A549 (cell line): Measurements from ENCODE around the gene SIDT2. TPM values are rescaled to one million over a fixed set of nuclear protein-coding genes. Genes with fewer than 3 reads are reported as not detected.

Source experiments
- ATAC-seq, 2 experiments: fragments of 200-7000 bp in 1 of 2; fragments of >200 bp in 1 of 2; cut with Nextera tagmentation in 1 of 2; cut with Tn5 transposase in 1 of 2; 3 replicates each; pipeline versions ENCODE4 v1.8.0 to v1.9.1; 2018 to 2020; ENCODE audit warnings: mild to moderate bottlenecking in 1 of 2, moderate library complexity in 1 of 2
- CTCF ChIA-PET: fragments of 300-600 bp; sonication (Branson Sonifier 250); formaldehyde crosslinking; extraction: SDS; loops from one replicate; lab custom pipeline; 2021; ENCODE audit warnings: antibody characterized with exemption, inconsistent platforms; lab: Yijun Ruan, JAX
- POLR2A ChIA-PET: fragments of 350-600 bp; formaldehyde crosslinking; extraction: SDS; loops from one replicate; lab custom pipeline; 2021; ENCODE audit warnings: antibody characterized with exemption, inconsistent platforms; lab: Yijun Ruan, JAX
- DNase-seq, 2 experiments: peaks; one replicate each; pipeline versions ENCODE4 v3.0.0 to v3.0.0-alpha.2; 2011 to 2016; ENCODE audit warnings: low read depth in 1 of 2, low spot score in 1 of 2
- FAIRE-seq: peaks from 2 replicates; lab custom pipeline; 2011; peaks lifted over from hg19 to GRCh38; lab: Jason Lieb, UNC
- H3K27ac ChIP-seq, 2 experiments: fragments of >200 bp; sonication (Bioruptor Twin); formaldehyde crosslinking; 3 replicates each; pipeline ENCODE4 v1.5.1; 2016 to 2017
- H3K4me1 ChIP-seq: fragments of >200 bp; sonication (Bioruptor Twin); formaldehyde crosslinking; 3 replicates; pipeline ENCODE4 v1.6.1; 2016
- H3K4me2 ChIP-seq: fragments of >200 bp; sonication (Bioruptor Twin); formaldehyde crosslinking; 3 replicates; pipeline ENCODE4 v1.6.1; 2016
- H3K4me3 ChIP-seq: fragments of >200 bp; sonication (Bioruptor Twin); formaldehyde crosslinking; 3 replicates; pipeline ENCODE4 v1.5.1; 2016
- H3K9me3 ChIP-seq: fragments of >200 bp; sonication (Bioruptor Twin); formaldehyde crosslinking; 3 replicates; pipeline ENCODE4 v1.6.1; 2016
- BHLHE40 ChIP-seq: IDR thresholded peaks from 2 replicates; pipeline ENCODE4 v1.6.1; 2012; ENCODE audit warnings: low read depth, low read length, inconsistent platforms
- CBX2 ChIP-seq: fragments of 200-600 bp; sonication (generic); IDR thresholded peaks from 2 replicates; pipeline ENCODE4 v1.6.1; 2016; ENCODE audit warnings: low read depth, mild to moderate bottlenecking, borderline replicate concordance
- CEBPB ChIP-seq, 2 experiments: fragments of >200 bp in 1 of 2; sonication (Bioruptor Twin) in 1 of 2; formaldehyde crosslinking in 1 of 2; IDR thresholded peaks; 2 replicates each; pipeline ENCODE4 v1.6.1; 2012 to 2016
- CTCF ChIP-seq: fragments of >200 bp; sonication (Bioruptor Twin); formaldehyde crosslinking; IDR thresholded peaks from 3 replicates; pipeline ENCODE4 v1.5.1; 2016
- EHF ChIP-seq: fragments of 250-450 bp; sonication (Bioruptor Pico); IDR thresholded peaks from 2 replicates; pipeline ENCODE4 v1.5.0; 2020; ENCODE audit warnings: mild to moderate bottlenecking
- EHMT2 ChIP-seq: fragments of 200-600 bp; sonication (generic); IDR thresholded peaks from 2 replicates; pipeline ENCODE4 v1.6.1; 2016; ENCODE audit warnings: antibody characterized with exemption, low read depth, mild to moderate bottlenecking, moderate library complexity
- EP300 ChIP-seq, 2 experiments: fragments of >200 bp; sonication (Bioruptor Twin); formaldehyde crosslinking; IDR thresholded peaks; 2 replicates in 1 of 2; 3 replicates in 1 of 2; pipeline ENCODE4 v1.6.1; 2016 to 2017
- ESRRA ChIP-seq: fragments of 150-350 bp; IDR thresholded peaks from 2 replicates; pipeline ENCODE4 v1.6.1; 2014; ENCODE audit warnings: mild to moderate bottlenecking, low read length, borderline replicate concordance
- FOSB ChIP-seq: fragments of 250-450 bp; sonication (Bioruptor Pico); IDR thresholded peaks from 2 replicates; pipeline ENCODE4 v1.5.0; 2020; ENCODE audit warnings: mild to moderate bottlenecking, moderate library complexity
- FOXS1 ChIP-seq: fragments of 250-450 bp; sonication (Bioruptor Pico); IDR thresholded peaks from 2 replicates; pipeline ENCODE4 v1.5.0; 2020; ENCODE audit warnings: mild to moderate bottlenecking, moderate library complexity
- HOXB13 ChIP-seq: fragments of 250-450 bp; sonication (Bioruptor Pico); IDR thresholded peaks from 2 replicates; pipeline ENCODE4 v1.5.0; 2020; ENCODE audit warnings: low read depth, mild to moderate bottlenecking, moderate library complexity
- JUN ChIP-seq, 2 experiments: fragments of >200 bp; sonication (Bioruptor Twin); formaldehyde crosslinking; IDR thresholded peaks; 2 replicates in 1 of 2; 3 replicates in 1 of 2; pipeline ENCODE4 v1.6.1; 2016 to 2017
- KDM1A ChIP-seq: fragments of 200-600 bp; sonication (generic); IDR thresholded peaks from 2 replicates; pipeline ENCODE4 v1.6.1; 2016; ENCODE audit warnings: low read depth, mild to moderate bottlenecking
- MAX ChIP-seq: IDR thresholded peaks from 2 replicates; pipeline ENCODE4 v1.6.1; 2012
- MAZ ChIP-seq: fragments of 150-350 bp; IDR thresholded peaks from 2 replicates; pipeline ENCODE4 v1.6.1; 2014; ENCODE audit warnings: antibody characterized with exemption, low read depth, low read length, borderline replicate concordance
- NFE2L2 ChIP-seq: fragments of 150-350 bp; conservative IDR thresholded peaks from 2 replicates; pipeline ENCODE4 v1.6.1; 2014; ENCODE audit warnings: low read length
- NR3C1 ChIP-seq: fragments of >200 bp; sonication (Bioruptor Twin); formaldehyde crosslinking; IDR thresholded peaks from 3 replicates; pipeline ENCODE4 v1.6.1; 2017
- PHF8 ChIP-seq: fragments of 200-600 bp; sonication (generic); IDR thresholded peaks from 2 replicates; pipeline ENCODE4 v1.6.1; 2016; ENCODE audit warnings: low read depth, mild to moderate bottlenecking, antibody characterized with exemption, moderate library complexity, borderline replicate concordance
- POLR2AphosphoS2 ChIP-seq: conservative IDR thresholded peaks from 2 replicates; pipeline ENCODE4 v1.6.1; 2012; ENCODE audit warnings: low read length, improper control_type of control experiment, inconsistent platforms
- RARB ChIP-seq: fragments of 250-450 bp; sonication (Bioruptor Pico); IDR thresholded peaks from 2 replicates; pipeline ENCODE4 v1.8.0; 2021; ENCODE audit warnings: mild to moderate bottlenecking, moderate library complexity
- RCOR1 ChIP-seq: fragments of 150-350 bp; IDR thresholded peaks from 2 replicates; pipeline ENCODE4 v1.6.1; 2014; ENCODE audit warnings: antibody characterized with exemption, low read length, low read depth
- TFCP2L1 ChIP-seq: fragments of 250-450 bp; sonication (Bioruptor Pico); IDR thresholded peaks from 2 replicates; pipeline ENCODE4 v1.5.0; 2021; ENCODE audit warnings: mild to moderate bottlenecking
- USF2 ChIP-seq: fragments of 450-650 bp; IDR thresholded peaks from 2 replicates; pipeline ENCODE4 v1.6.1; 2014; ENCODE audit warnings: antibody characterized with exemption
- WGBS: methylation state at CpG from one replicate; pipeline ENCODE4 v1.1.6; 2017; ENCODE audit errors: missing lambda C conversion rate; 5-methylcytosine and 5-hydroxymethylcytosine counted together
- polyA plus RNA-seq, 4 experiments: library from polyadenylated mRNA; depleted of rRNA in 3 of 4; stranded (reverse); fragments of >200 nt; fragmentation: RNase III in 1 of 4; extraction: RNeasy Plus Mini Kit Qiagen cat#74134 plus additional on column Dnase treatment in 1 of 4; gene quantifications; 2 replicates in 3 of 4; 3 replicates in 1 of 4; pipeline ENCODE4 v1.2.3, GENCODE V29; 2011 to 2017

The SIDT2 gene
- polyA plus RNA-seq, 2 of the 4 experiments (the other 2 are of a cell fraction), result 5.9 to 8.5 TPM

- TF ChIP-seq CTCF (no peak), HOXB13 (CRISPR knock-in tag) (no peak), CEBPB (IDR thresholded peaks at IDR 0.05) (no peak)
Measured at GRCh38 chr11:117154468-117154867, 24.1 kb upstream of the SIDT2 start (continued).

GRCh38 chr11:117157507-117157906 lies 21.0 kb upstream of the SIDT2 start:
- H3K4me3 ChIP-seq, result no peak overlapping the region
- H3K4me2 ChIP-seq, result no peak overlapping the region
- ChIA-PET CTCF (interaction anchor here (0.5 to 0.8 kb wide), 2 partner anchors 23 to 131 kb away, joined by 3 to 4 read pairs; no protein-coding TSS in a partner anchor), POLR2A (no interaction called here)
- WGBS, result 95% methylated on average over 2 of the region's 2 CpGs
- FAIRE-seq (no peak), DNase-seq (no peak), ATAC-seq (no peak)
- peaks cover 8% of the 10 kb centered on the region; the same call in 1 of the 3 replicates for H3K4me1 ChIP-seq
- no peak for TF ChIP-seq CBX2
- no peak for TF ChIP-seq FOSB (CRISPR knock-in tag)
- no peak for TF ChIP-seq ESRRA
- no peak for TF ChIP-seq POLR2AphosphoS2
- no peak for TF ChIP-seq TFCP2L1
- TF ChIP-seq MAZ, result no peak
- no peak for TF ChIP-seq NR3C1
- TF ChIP-seq EHMT2, result no peak
- no peak for TF ChIP-seq EP300 (IDR thresholded peaks at IDR 0.05)
- TF ChIP-seq EHF (CRISPR knock-in tag), result no peak
- TF ChIP-seq JUN (IDR thresholded peaks at IDR 0.05), result no peak
- TF ChIP-seq PHF8, result no peak
- no peak overlapping the region for H3K27ac ChIP-seq
- H3K9me3 ChIP-seq, result no peaks in the 10 kb centered on the region

- ATAC-seq (no peak), DNase-seq (no peak), FAIRE-seq (no peak)
- no peak overlapping the region for H3K4me3 ChIP-seq
- ChIA-PET POLR2A (no interaction called here), CTCF (no interaction called here)
- TF ChIP-seq HOXB13 (CRISPR knock-in tag) (no peak), USF2 (no peak), RARB (CRISPR knock-in tag) (no peak), NR3C1 (no peak), RCOR1 (no peak), KDM1A (no peak), NFE2L2 (no peak), MAX (no peak), FOXS1 (CRISPR knock-in tag) (no peak), PHF8 (no peak), BHLHE40 (no peak)
- H3K4me1 ChIP-seq, result peaks cover 8% of the 10 kb centered on the region; the same call in 1 of the 3 replicates
- H3K4me2 ChIP-seq, result no peak overlapping the region
- no peak overlapping the region for H3K27ac ChIP-seq
- WGBS, result 94% methylated on average over 2 of the region's 2 CpGs
- H3K9me3 ChIP-seq, result no peaks in the 10 kb centered on the region
Measured at GRCh38 chr11:117159892-117160291, 18.7 kb upstream of the SIDT2 start.
